Prostate gland (tissue), 2 donors: ENCODE results near the gene ACSS1. TPM values are rescaled to one million over a fixed set of nuclear protein-coding genes. Genes with fewer than 3 reads are reported as not detected.

Experiments
- DNase-seq: peaks from one replicate; pipeline ENCODE4 v3.0.0-alpha.2; 2019; ENCODE audit warnings: low spot score
- H3K27ac ChIP-seq, 2 donors: fragments of 200-600 bp; sonication (generic); 2 replicates each; pipeline ENCODE4 v1.5.1; 2017 to 2019
- H3K27me3 ChIP-seq: fragments of 200-600 bp; sonication (generic); replicated peaks from 2 replicates; pipeline ENCODE4 v1.5.1; 2019; ENCODE audit not compliant: insufficient read depth
- H3K36me3 ChIP-seq, 2 donors: fragments of 200-600 bp; sonication (generic); 1 replicate in 1 of 2; 2 replicates in 1 of 2; pipeline versions ENCODE4 v1.5.1 to v1.8.1; 2017 to 2019
- H3K4me1 ChIP-seq: fragments of 200-600 bp; sonication (generic); replicated peaks from 2 replicates; pipeline ENCODE4 v1.5.1; 2019
- H3K4me3 ChIP-seq, 2 donors: fragments of 200-600 bp; sonication (generic); 2 replicates each; pipeline ENCODE4 v1.5.1; 2017 to 2019
- H3K9me3 ChIP-seq: fragments of 200-600 bp; sonication (generic); 2 replicates; pipeline ENCODE4 v1.5.1; 2017
- CTCF ChIP-seq, 4 experiments: fragments of 200-600 bp in 2 of 4; fragments of 450-650 bp in 2 of 4; sonication (generic) in 2 of 4; IDR thresholded peaks; 1 replicate in 3 of 4; 2 replicates in 1 of 4; pipeline ENCODE4 v1.5.1; 2016 to 2019; ENCODE audit warnings: antibody characterized with exemption in 4 of 4, mild to moderate bottlenecking in 2 of 4, moderate library complexity in 2 of 4
- POLR2A ChIP-seq: fragments of 450-650 bp; IDR thresholded peaks from one replicate; pipeline ENCODE4 v1.6.1; 2016; ENCODE audit warnings: antibody characterized with exemption, mild to moderate bottlenecking
- POLR2AphosphoS5 ChIP-seq: sonication (generic); formaldehyde crosslinking; IDR thresholded peaks from one replicate; pipeline ENCODE4 v1.6.1; 2017; ENCODE audit warnings: antibody characterized with exemption
- WGBS: methylation state at CpG from one replicate; pipeline ENCODE4 v1.1.5; 2018; 5-methylcytosine and 5-hydroxymethylcytosine counted together
- intact Hi-C: fragments of 100-400 bp; cut with DNase I; formaldehyde crosslinking; loops from one replicate; pipeline ENCODE4 v1.14.2; 2022
- total RNA-seq, 2 donors: library from RNA; depleted of rRNA; stranded (reverse); fragments of >200 nt; gene quantifications; one replicate each; pipeline ENCODE4 v1.1.0, GENCODE V29; 2016

The ACSS1 gene
- total RNA-seq, 2 donors from 2014 or later = 111 to 170 TPM

- H3K9me3 ChIP-seq = no peaks in the 10 kb centered on the region
- peaks cover 0 to 23% of the 10 kb centered on the region in 2 donors for H3K36me3 ChIP-seq
- 92% methylated on average over 25 of the region's 25 CpGs for WGBS
- DNase-seq = no peak
- no peaks in the 10 kb centered on the region for H3K27me3 ChIP-seq
- intact Hi-C loops = no loop called here
- no peak overlapping the region for H3K27ac ChIP-seq
- H3K4me3 ChIP-seq = no peak overlapping the region
- TF ChIP-seq POLR2AphosphoS5 = no peak
- no peak for TF ChIP-seq CTCF (IDR thresholded peaks at IDR 0.05)
- no peak for TF ChIP-seq POLR2A
- peaks cover 10% of the 10 kb centered on the region for H3K4me1 ChIP-seq
Measured at GRCh38 chr20:25013478-25014380, 44.2 kb downstream of the ACSS1 start.

- no peaks in the 10 kb centered on the region for H3K27me3 ChIP-seq
- H3K36me3 ChIP-seq = peaks cover 0 to 23% of the 10 kb centered on the region in 2 donors
- no peaks in the 10 kb centered on the region for H3K9me3 ChIP-seq
- no peak for TF ChIP-seq POLR2A
- no peak for TF ChIP-seq CTCF (IDR thresholded peaks at IDR 0.05)
- no peak for TF ChIP-seq POLR2AphosphoS5
- intact Hi-C loops = no loop called here
- H3K4me3 ChIP-seq = no peak overlapping the region
- H3K27ac ChIP-seq = no peak overlapping the region
- peaks cover 9% of the 10 kb centered on the region for H3K4me1 ChIP-seq
- 92% methylated on average over 21 of the region's 21 CpGs for WGBS
- DNase-seq = no peak
Measured at GRCh38 chr20:25012616-25013189, 45.2 kb downstream of the ACSS1 start.

- no peak for DNase-seq
- Histone ChIP-seq H3K4me1 (peaks cover 7% of the 10 kb centered on the region), H3K27me3 (no peaks in the 10 kb centered on the region), H3K27ac (no peak overlapping the region), H3K4me3 (no peak overlapping the region), H3K36me3 (peaks cover 0 to 31% of the 10 kb centered on the region in 2 donors), H3K9me3 (no peaks in the 10 kb centered on the region)
- TF ChIP-seq CTCF (IDR thresholded peaks at IDR 0.05) (no peak), POLR2AphosphoS5 (no peak)
- WGBS = 93% methylated on average over 12 of the region's 12 CpGs
- intact Hi-C loops = no loop called here
Measured at GRCh38 chr20:25011831-25012241, 46.1 kb downstream of the ACSS1 start.

- DNase-seq = no peak
Measured at GRCh38 chr20:25011261-25011660, 46.7 kb downstream of the ACSS1 start.

More at GRCh38 chr20:25011261-25011660, 46.7 kb downstream of the ACSS1 start:
- WGBS = 94% methylated on average over 6 of the region's 6 CpGs
- H3K4me1 ChIP-seq = peaks cover under 1% of the 10 kb centered on the region
- no peak overlapping the region for H3K27ac ChIP-seq
- peaks cover 0 to 36% of the 10 kb centered on the region in 2 donors for H3K36me3 ChIP-seq
- intact Hi-C loops = no loop called here
- H3K4me3 ChIP-seq = no peak overlapping the region
- H3K27me3 ChIP-seq = no peaks in the 10 kb centered on the region
- TF ChIP-seq POLR2A (no peak), POLR2AphosphoS5 (no peak), CTCF (IDR thresholded peaks at IDR 0.05) (no peak)
- H3K9me3 ChIP-seq = no peaks in the 10 kb centered on the region
